Common myeloid progenitor, CD34-positive (primary cell): ENCODE measurements around the gene NEUROG2.
"Not testable (repeated sequence)": the region's sequence is repeated elsewhere in the genome, so short reads cannot be mapped to it uniquely, and the experiment has no call there.

Experiments used
- CTCF ChIA-PET: fragments of 350-600 bp; sonication (Branson Sonifier 250); formaldehyde crosslinking; loops from one replicate; lab custom pipeline; 2021; ENCODE audit warnings: antibody characterized with exemption; lab: Charles Lee
- POLR2A ChIA-PET: fragments of 350-600 bp; sonication (Branson Sonifier 250); formaldehyde crosslinking; loops from one replicate; lab custom pipeline; 2021; ENCODE audit warnings: antibody characterized with exemption; lab: Charles Lee
- DNase-seq, 3 donors: peaks; one replicate each; pipeline versions ENCODE4 v3.0.0 to v3.0.0-alpha.2; 2013
- H3K27ac ChIP-seq, 2 experiments: 1 replicate in 1 of 2; 2 replicates in 1 of 2; pipeline ENCODE4 v1.7.0; 2013; ENCODE audit warnings: inconsistent platforms in 2 of 2, low read length in 2 of 2, mild to moderate bottlenecking in 2 of 2, low read depth in 1 of 2, moderate library complexity in 1 of 2; ENCODE audit not compliant: severe bottlenecking in 2 of 2, insufficient read depth in 1 of 2, poor library complexity in 1 of 2
- H3K27me3 ChIP-seq, 5 experiments: replicated peaks in 2 of 5; 1 replicate in 3 of 5; 2 replicates in 2 of 5; pipeline versions ENCODE4 v1.6.1 to v1.7.0; 2013; ENCODE audit warnings: low read length in 4 of 5, mild to moderate bottlenecking in 2 of 5, moderate library complexity in 2 of 5, inconsistent platforms in 1 of 5; ENCODE audit not compliant: insufficient read depth in 5 of 5, control insufficient read depth in 4 of 5
- H3K36me3 ChIP-seq, 4 experiments: 1 replicate in 2 of 4; 2 replicates in 2 of 4; pipeline versions ENCODE4 v1.6.1 to v1.7.0; 2013; ENCODE audit warnings: low read length in 3 of 4, control low read depth in 1 of 4, mild to moderate bottlenecking in 1 of 4; ENCODE audit not compliant: control insufficient read depth in 4 of 4, insufficient read depth in 4 of 4
- H3K4me1 ChIP-seq, 4 experiments: 1 replicate in 3 of 4; 2 replicates in 1 of 4; pipeline versions ENCODE4 v1.6.1 to v1.7.1; 2013; ENCODE audit warnings: low read length in 3 of 4, mild to moderate bottlenecking in 3 of 4, control low read depth in 1 of 4, inconsistent platforms in 1 of 4, moderate library complexity in 1 of 4; ENCODE audit not compliant: control insufficient read depth in 4 of 4, insufficient read depth in 4 of 4; ENCODE audit errors: control extremely low read depth in 1 of 4
- H3K4me3 ChIP-seq, 7 experiments: 1 replicate in 4 of 7; 2 replicates in 3 of 7; pipeline versions ENCODE4 v1.5.1 to v1.7.0; 2013; ENCODE audit warnings: mild to moderate bottlenecking in 7 of 7, low read length in 6 of 7, moderate library complexity in 6 of 7, inconsistent platforms in 2 of 7, low read depth in 2 of 7, control low read depth in 1 of 7; ENCODE audit not compliant: insufficient read depth in 4 of 7, control insufficient read depth in 1 of 7; ENCODE audit errors: extremely low read depth in 1 of 7
- H3K9me3 ChIP-seq, 5 experiments: 1 replicate in 4 of 5; 2 replicates in 1 of 5; pipeline versions ENCODE4 v1.6.1 to v1.7.1; 2013; ENCODE audit warnings: low read length in 4 of 5, mild to moderate bottlenecking in 2 of 5, inconsistent platforms in 1 of 5, low read depth in 1 of 5, moderate library complexity in 1 of 5; ENCODE audit not compliant: control insufficient read depth in 4 of 5, insufficient read depth in 2 of 5; ENCODE audit errors: control extremely low read depth in 1 of 5
- WGBS: methylation state at CpG from one replicate; pipeline ENCODE4 v1.1.5; 2013; ENCODE audit not compliant: insufficient coverage; 5-methylcytosine and 5-hydroxymethylcytosine counted together

Gene NEUROG2

DNA sequence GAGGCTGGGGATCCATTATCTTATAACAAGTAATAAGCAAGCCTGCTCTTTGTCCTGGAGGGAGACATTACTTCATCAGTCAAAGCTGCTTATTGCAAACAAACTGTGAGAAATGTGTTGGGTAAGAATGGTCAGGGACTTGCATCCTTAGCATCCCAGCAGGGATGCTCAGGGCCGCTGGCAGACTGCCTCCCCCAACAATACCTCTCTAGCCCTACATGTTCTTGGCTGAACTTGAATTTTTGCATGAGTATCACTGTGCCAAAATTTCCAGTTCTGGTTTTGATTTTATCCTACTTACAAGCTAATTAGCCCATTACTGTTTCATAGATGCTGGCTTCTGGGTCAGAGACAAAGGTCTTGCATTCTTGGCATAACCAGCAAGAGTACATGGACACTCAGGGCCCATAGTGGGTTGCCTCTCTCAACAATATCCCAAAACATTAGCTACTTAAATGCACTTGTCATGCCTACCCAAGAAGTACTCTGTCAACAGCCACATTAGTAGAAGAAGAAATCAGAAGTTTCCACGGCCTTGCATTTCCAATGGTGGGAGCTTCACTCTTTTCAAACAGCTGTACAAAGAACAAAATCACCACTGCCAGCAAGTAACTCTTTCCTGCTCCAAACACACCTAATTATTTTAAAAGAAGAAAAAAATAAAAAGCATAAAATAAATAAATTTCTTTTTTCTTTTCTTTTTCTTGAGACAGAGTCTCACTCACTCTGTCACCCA lies 41.9 kb upstream of the NEUROG2 start:
- H3K9me3 ChIP-seq: no peaks in the 10 kb centered on the region
- ChIA-PET CTCF (no interaction called here), POLR2A (no interaction called here)
- peaks cover 0 to 11% (median 0%) of the 10 kb centered on the region in 4 experiments for H3K4me1 ChIP-seq
- no peak for DNase-seq
- H3K36me3 ChIP-seq: peaks cover 2 to 12% (median 8%) of the 10 kb centered on the region in 4 experiments
- 100% methylated on average over 1 of the region's 2 CpGs for WGBS
- no peak overlapping the region for H3K27ac ChIP-seq
- no peak overlapping the region for H3K4me3 ChIP-seq
- H3K27me3 ChIP-seq: no peaks in the 10 kb centered on the region

GRCh38 chr4:112554271-112554670 lies 38.3 kb upstream of the NEUROG2 start:
- H3K27me3 ChIP-seq, H3K4me1 ChIP-seq, POLR2A ChIA-PET, H3K9me3 ChIP-seq, H3K27ac ChIP-seq, CTCF ChIA-PET, DNase-seq, H3K4me3 ChIP-seq: not testable (repeated sequence)
- no CpG with 5 or more reads among the region's 3 CpGs for WGBS
- peaks cover 4 to 14% (median 5%) of the 10 kb centered on the region in 4 experiments for H3K36me3 ChIP-seq

- no peaks in the 10 kb centered on the region for H3K9me3 ChIP-seq
- POLR2A ChIA-PET: no interaction called here
- no peaks in the 10 kb centered on the region for H3K27me3 ChIP-seq
- DNase-seq: no peak
- CTCF ChIA-PET: no interaction called here
- H3K27ac ChIP-seq: no peak overlapping the region
- H3K4me3 ChIP-seq: no peak overlapping the region
- no CpG with 5 or more reads among the region's 2 CpGs for WGBS
- H3K36me3 ChIP-seq: peaks cover 4 to 11% (median 4%) of the 10 kb centered on the region in 4 experiments
- no peaks in the 10 kb centered on the region for H3K4me1 ChIP-seq
Measured at GRCh38 chr4:112552668-112553067, 36.7 kb upstream of the NEUROG2 start.

GRCh38 chr4:112550728-112551127 lies 34.7 kb upstream of the NEUROG2 start:
- no peak for DNase-seq
- CTCF ChIA-PET: interaction anchor here (1.7 kb wide), 1 partner anchor 15 kb away, joined by 6 read pairs; no protein-coding TSS in a partner anchor
- Histone ChIP-seq H3K27ac (no peak overlapping the region), H3K4me1 (no peaks in the 10 kb centered on the region), H3K9me3 (no peaks in the 10 kb centered on the region), H3K4me3 (no peak overlapping the region), H3K27me3 (no peaks in the 10 kb centered on the region), H3K36me3 (peaks cover 2 to 9% (median 3%) of the 10 kb centered on the region in 4 experiments)
- 100% methylated on average over 1 of the region's 2 CpGs for WGBS
- POLR2A ChIA-PET: no interaction called here

- Histone ChIP-seq H3K9me3 (no peaks in the 10 kb centered on the region), H3K36me3 (peaks cover 0 to 4% (median 2%) of the 10 kb centered on the region in 4 experiments), H3K27ac (no peak overlapping the region), H3K27me3 (no peaks in the 10 kb centered on the region), H3K4me1 (no peaks in the 10 kb centered on the region), H3K4me3 (no peak overlapping the region)
- 90% methylated on average over 1 of the region's 2 CpGs for whole genome bisulfite sequencing
- POLR2A ChIA-PET: no interaction called here
- DNase-seq: no peak
- CTCF ChIA-PET: no interaction called here
Measured at GRCh38 chr4:112546476-112546875, 30.5 kb upstream of the NEUROG2 start.

DNA sequence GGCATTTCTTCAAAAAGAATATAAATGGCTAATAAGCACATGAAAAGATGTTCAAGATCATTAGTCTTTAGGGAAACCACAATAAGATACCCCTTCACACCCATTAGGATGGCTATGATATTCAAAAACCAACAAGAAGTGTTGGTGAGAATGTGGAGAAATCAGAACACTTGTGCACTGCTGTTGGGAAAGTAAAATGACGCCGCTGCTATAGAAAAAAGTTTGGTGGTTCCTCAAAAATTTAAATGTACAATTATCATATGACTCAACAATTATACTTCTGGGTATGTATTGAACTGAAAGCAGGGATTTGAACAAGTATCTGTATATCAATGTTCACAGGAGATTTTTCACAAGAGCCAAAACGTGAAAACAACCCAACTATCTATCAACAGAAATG lies 29.4 kb upstream of the NEUROG2 start:
- Histone ChIP-seq H3K27ac (no peak overlapping the region), H3K27me3 (no peaks in the 10 kb centered on the region), H3K36me3 (peaks cover 0 to 4% (median 1%) of the 10 kb centered on the region in 4 experiments), H3K9me3 (no peaks in the 10 kb centered on the region), H3K4me3 (no peak overlapping the region), H3K4me1 (no peaks in the 10 kb centered on the region)
- POLR2A ChIA-PET: no interaction called here
- no peak for DNase-seq
- no CpG with 5 or more reads among the region's 3 CpGs for WGBS
- CTCF ChIA-PET: no interaction called here

DNA sequence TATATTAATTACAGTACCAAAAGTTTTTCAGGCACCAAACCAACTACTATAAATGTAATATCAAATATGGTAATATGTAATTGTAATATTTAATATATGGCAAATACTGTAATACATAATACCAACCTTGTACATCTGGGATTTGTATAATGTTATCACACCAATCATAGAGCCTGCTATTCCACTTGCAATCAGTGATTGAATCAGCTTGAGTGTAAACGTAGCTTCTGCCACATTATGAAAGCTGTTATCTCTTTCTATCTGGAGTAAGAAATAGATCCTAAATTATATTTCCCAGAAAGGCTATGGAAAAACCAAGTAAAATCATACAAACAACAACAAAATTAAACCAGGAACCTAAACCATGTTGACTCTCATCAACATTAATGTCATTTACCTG lies 24.7 kb upstream of the NEUROG2 start:
- peaks cover 0 to 4% (median 1%) of the 10 kb centered on the region in 4 experiments for H3K36me3 ChIP-seq
- no peak overlapping the region for H3K4me3 ChIP-seq
- H3K9me3 ChIP-seq: no peaks in the 10 kb centered on the region
- ChIA-PET POLR2A (interaction anchor here (0.6 kb wide), 1 partner anchor 44 kb away, joined by 3 read pairs; no protein-coding TSS in a partner anchor), CTCF (no interaction called here)
- H3K4me1 ChIP-seq: no peaks in the 10 kb centered on the region
- H3K27ac ChIP-seq: no peak overlapping the region
- no peak for DNase-seq
- WGBS: 100% methylated on average over 1 of the region's 1 CpG
- no peaks in the 10 kb centered on the region for H3K27me3 ChIP-seq
